ENCODE results near the gene CYFIP1. TPM values are rescaled to one million over a fixed set of nuclear protein-coding genes. Genes with fewer than 3 reads are reported as not detected.

Gene CYFIP1
- total RNA-seq, 1 experiment from 2014 or later: 112 TPM

GRCh38 chr15:22941179-22941578, 39.0 kb downstream of the CYFIP1 start:
- no peaks in the 10 kb centered on the region for H3K9me3 ChIP-seq (ENCODE audit: low read depth, low read length, poor library complexity, severe bottlenecking)
- H3K36me3 ChIP-seq (ENCODE audit: insufficient read depth, low read length, poor library complexity, severe bottlenecking): peaks cover 36% of the 10 kb centered on the region
- no peak for DNase-seq (ENCODE audit: low spot score)
- TF ChIP-seq, protein P1, sequence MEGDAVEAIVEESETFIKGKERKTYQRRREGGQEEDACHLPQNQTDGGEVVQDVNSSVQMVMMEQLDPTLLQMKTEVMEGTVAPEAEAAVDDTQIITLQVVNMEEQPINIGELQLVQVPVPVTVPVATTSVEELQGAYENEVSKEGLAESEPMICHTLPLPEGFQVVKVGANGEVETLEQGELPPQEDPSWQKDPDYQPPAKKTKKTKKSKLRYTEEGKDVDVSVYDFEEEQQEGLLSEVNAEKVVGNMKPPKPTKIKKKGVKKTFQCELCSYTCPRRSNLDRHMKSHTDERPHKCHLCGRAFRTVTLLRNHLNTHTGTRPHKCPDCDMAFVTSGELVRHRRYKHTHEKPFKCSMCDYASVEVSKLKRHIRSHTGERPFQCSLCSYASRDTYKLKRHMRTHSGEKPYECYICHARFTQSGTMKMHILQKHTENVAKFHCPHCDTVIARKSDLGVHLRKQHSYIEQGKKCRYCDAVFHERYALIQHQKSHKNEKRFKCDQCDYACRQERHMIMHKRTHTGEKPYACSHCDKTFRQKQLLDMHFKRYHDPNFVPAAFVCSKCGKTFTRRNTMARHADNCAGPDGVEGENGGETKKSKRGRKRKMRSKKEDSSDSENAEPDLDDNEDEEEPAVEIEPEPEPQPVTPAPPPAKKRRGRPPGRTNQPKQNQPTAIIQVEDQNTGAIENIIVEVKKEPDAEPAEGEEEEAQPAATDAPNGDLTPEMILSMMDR (conservative IDR thresholded peaks at IDR 0.05; ENCODE audit: low read depth, low read length): no peak
- H3K27me3 ChIP-seq (replicated peaks; ENCODE audit: insufficient read depth, low read depth, low read length, poor library complexity): no peaks in the 10 kb centered on the region
- no peak overlapping the region for H3K4me3 ChIP-seq (ENCODE audit: low read depth, low read length, poor library complexity, severe bottlenecking)
- no TSS peak for BruUV-seq (replicated peaks)
- no peaks in the 10 kb centered on the region for H3K4me1 ChIP-seq (ENCODE audit: insufficient read depth, low read length, poor library complexity, severe bottlenecking)
- intact Hi-C loops (cut with micrococcal nuclease; ENCODE audit: unreplicated experiment): no loop called here
- POLR2A ChIA-PET (ENCODE audit: low non-redundant PET): interaction anchor here (0.6 kb wide), 1 partner anchor 114 kb away, joined by 4 read pairs; no protein-coding TSS in a partner anchor
- CTCF ChIA-PET: no interaction called here
- no peak overlapping the region for H3K27ac ChIP-seq (ENCODE audit: low read depth, low read length, poor library complexity, severe bottlenecking)

- POLR2A ChIA-PET (ENCODE audit: low non-redundant PET): no interaction called here
- Histone ChIP-seq H3K4me1 (ENCODE audit: insufficient read depth, low read length, poor library complexity, severe bottlenecking) (no peaks in the 10 kb centered on the region), H3K27ac (ENCODE audit: low read depth, low read length, poor library complexity, severe bottlenecking) (no peak overlapping the region), H3K36me3 (ENCODE audit: insufficient read depth, low read length, poor library complexity, severe bottlenecking) (peaks cover 43% of the 10 kb centered on the region), H3K9me3 (ENCODE audit: low read depth, low read length, poor library complexity, severe bottlenecking) (no peaks in the 10 kb centered on the region), H3K27me3 (replicated peaks; ENCODE audit: insufficient read depth, low read depth, low read length, poor library complexity) (no peaks in the 10 kb centered on the region), H3K4me3 (ENCODE audit: low read depth, low read length, poor library complexity, severe bottlenecking) (no peak overlapping the region)
- BruUV-seq (replicated peaks): no TSS peak
- CTCF ChIA-PET: no interaction called here
- DNase-seq (ENCODE audit: low spot score): no peak
- TF ChIP-seq EZH2 (IDR thresholded peaks at IDR 0.05; ENCODE audit: borderline replicate concordance, low read depth, low read length, poor library complexity, severe bottlenecking): no peak
- TF ChIP-seq, protein P1 (conservative IDR thresholded peaks at IDR 0.05; ENCODE audit: low read depth, low read length): no peak
- intact Hi-C loops (cut with micrococcal nuclease; ENCODE audit: unreplicated experiment): no loop called here
These were observed 40.5 kb downstream of the CYFIP1 start for GRCh38 chr15:22939652-22940061.

DNA sequence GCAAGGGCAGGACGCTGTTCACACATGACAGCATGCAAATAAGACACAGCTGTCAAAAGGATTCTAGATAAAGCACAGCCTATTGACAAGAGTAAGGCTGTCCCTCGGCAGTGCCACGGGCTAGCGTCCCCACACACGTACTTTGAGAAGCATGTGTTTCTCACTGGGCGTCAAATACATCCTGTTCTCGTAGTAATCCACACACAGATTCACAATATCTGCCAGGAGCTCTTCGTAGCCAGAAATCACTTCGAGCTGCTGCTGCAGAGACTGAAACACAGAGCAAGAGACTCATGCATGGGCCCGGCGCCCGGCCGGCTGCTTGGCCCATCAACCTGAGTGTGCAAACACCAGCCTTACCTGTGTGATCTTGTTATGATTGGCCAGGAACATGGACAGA, 41.1 kb downstream of the CYFIP1 start:
- BruUV-seq (replicated peaks): no TSS peak
- Histone ChIP-seq H3K27me3 (replicated peaks; ENCODE audit: insufficient read depth, low read depth, low read length, poor library complexity) (no peaks in the 10 kb centered on the region), H3K27ac (ENCODE audit: low read depth, low read length, poor library complexity, severe bottlenecking) (no peak overlapping the region), H3K36me3 (ENCODE audit: insufficient read depth, low read length, poor library complexity, severe bottlenecking) (peaks cover 38% of the 10 kb centered on the region), H3K4me1 (ENCODE audit: insufficient read depth, low read length, poor library complexity, severe bottlenecking) (no peaks in the 10 kb centered on the region), H3K4me3 (ENCODE audit: low read depth, low read length, poor library complexity, severe bottlenecking) (no peak overlapping the region), H3K9me3 (ENCODE audit: low read depth, low read length, poor library complexity, severe bottlenecking) (no peaks in the 10 kb centered on the region)
- intact Hi-C loops (cut with micrococcal nuclease; ENCODE audit: unreplicated experiment): no loop called here
- DNase-seq (ENCODE audit: low spot score): no peak
- TF ChIP-seq EZH2 (IDR thresholded peaks at IDR 0.05; ENCODE audit: borderline replicate concordance, low read depth, low read length, poor library complexity, severe bottlenecking): no peak
- TF ChIP-seq, protein P1 (conservative IDR thresholded peaks at IDR 0.05; ENCODE audit: low read depth, low read length): no peak
- ChIA-PET CTCF (no interaction called here), POLR2A (ENCODE audit: low non-redundant PET) (no interaction called here)
